OCI-LY7 (cell line): ENCODE data around the gene GALNTL6. TPM values are rescaled to one million over a fixed set of nuclear protein-coding genes. Genes with fewer than 3 reads are reported as not detected.

Experiments used
- BruUV-seq: library from RNA; stranded (reverse); fragments of 400-500 nt; replicated peaks from 2 replicates; lab custom pipeline; 2021; lab: Mats Ljungman, UMichigan
- CTCF ChIA-PET: fragments of 300-600 bp; sonication (Branson Sonifier 250); formaldehyde crosslinking; loops from one replicate; lab custom pipeline; 2022; ENCODE audit warnings: antibody characterized with exemption; ENCODE audit not compliant: unreplicated experiment; lab: Charles Lee
- POLR2A ChIA-PET: fragments of 300-600 bp; sonication (Branson Sonifier 250); formaldehyde crosslinking; loops from one replicate; lab custom pipeline; 2022; ENCODE audit warnings: antibody characterized with exemption; lab: Charles Lee
- DNase-seq: peaks from one replicate; pipeline ENCODE4 v3.0.0-alpha.2; 2015; ENCODE audit warnings: low spot score
- H2AFZ ChIP-seq: fragments of 200-600 bp; sonication (generic), shearing (Covaris generic); 2 replicates; pipeline ENCODE4 v1.6.1; 2014; ENCODE audit warnings: mild to moderate bottlenecking, antibody characterized with exemption, low read length, moderate library complexity
- H3K27ac ChIP-seq: fragments of 200-600 bp; sonication (generic); 2 replicates; pipeline ENCODE4 v1.5.1; 2014; ENCODE audit warnings: mixed run types, low read depth, mild to moderate bottlenecking, moderate library complexity, low read length, inconsistent platforms; ENCODE audit not compliant: poor library complexity, severe bottlenecking
- H3K36me3 ChIP-seq: fragments of 200-600 bp; sonication (generic); 2 replicates; pipeline ENCODE4 v1.6.1; 2014; ENCODE audit warnings: mild to moderate bottlenecking, antibody characterized with exemption, low read length, moderate library complexity, mixed read lengths; ENCODE audit not compliant: insufficient read depth
- H3K4me1 ChIP-seq: fragments of 200-600 bp; sonication (generic); 2 replicates; pipeline ENCODE4 v1.5.1; 2014; ENCODE audit warnings: mild to moderate bottlenecking, low read length; ENCODE audit not compliant: insufficient read depth, poor library complexity, severe bottlenecking
- H3K4me2 ChIP-seq: fragments of 200-600 bp; sonication (generic); 2 replicates; pipeline ENCODE4 v1.6.1; 2014; ENCODE audit warnings: mild to moderate bottlenecking, low read length
- H3K4me3 ChIP-seq: fragments of 200-600 bp; sonication (generic); 2 replicates; pipeline ENCODE4 v1.5.1; 2014; ENCODE audit warnings: mild to moderate bottlenecking, low read depth, low read length; ENCODE audit not compliant: poor library complexity, severe bottlenecking
- H3K79me2 ChIP-seq: fragments of 200-600 bp; sonication (generic); 2 replicates; pipeline ENCODE4 v1.6.1; 2016; ENCODE audit warnings: low read depth, mild to moderate bottlenecking, low read length, moderate library complexity, mixed read lengths; ENCODE audit not compliant: insufficient read depth
- H3K9me2 ChIP-seq: fragments of 200-600 bp; sonication (generic); 2 replicates; pipeline ENCODE4 v1.6.1; 2016; ENCODE audit warnings: mild to moderate bottlenecking, low read length, mixed read lengths; ENCODE audit not compliant: insufficient read depth
- H3K9me3 ChIP-seq: fragments of 200-600 bp; sonication (generic); 2 replicates; pipeline ENCODE4 v1.6.1; 2014; ENCODE audit warnings: mild to moderate bottlenecking, mixed run types, low read length, mixed read lengths
- H4K20me1 ChIP-seq: fragments of 200-600 bp; sonication (generic); 2 replicates; pipeline ENCODE4 v1.6.1; 2014; ENCODE audit warnings: mild to moderate bottlenecking, antibody characterized with exemption, low read length, moderate library complexity, mixed read lengths; ENCODE audit not compliant: insufficient read depth
- CTCF ChIP-seq: fragments of 200-600 bp; sonication (generic); conservative IDR thresholded peaks from 2 replicates; pipeline ENCODE4 v1.5.1; 2014; ENCODE audit warnings: mild to moderate bottlenecking, antibody characterized with exemption, low read length, moderate library complexity, mixed read lengths
- EZH2phosphoT487 ChIP-seq: fragments of 200-600 bp; sonication (generic); IDR thresholded peaks from 2 replicates; pipeline ENCODE4 v1.6.1; 2018; ENCODE audit warnings: low read depth, borderline replicate concordance, mild to moderate bottlenecking, mixed run types, antibody characterized with exemption, low read length, moderate library complexity, mixed read lengths
- intact Hi-C: fragments of 100-400 bp; cut with micrococcal nuclease; formaldehyde crosslinking; loops from one replicate; pipeline ENCODE4 v1.10.0; 2022; ENCODE audit not compliant: unreplicated experiment
- total RNA-seq, 2 experiments: library from RNA; depleted of rRNA in 1 of 2; stranded (reverse); fragments of >200 nt in 1 of 2; shearing (Covaris generic) in 1 of 2; gene quantifications; 2 replicates each; pipeline ENCODE4 v1.2.3, GENCODE V29; 2014 to 2022

GALNTL6 gene
- total RNA-seq, 2 experiments from 2014 or later = not detected

GRCh38 chr4:172826346-172826745 lies 1013.1 kb downstream of the GALNTL6 start:
- BruUV-seq = no TSS peak
- Histone ChIP-seq H3K36me3 (no peaks in the 10 kb centered on the region), H3K9me3 (no peaks in the 10 kb centered on the region), H3K9me2 (no peaks in the 10 kb centered on the region), H4K20me1 (no peaks in the 10 kb centered on the region), H2AFZ (no peak overlapping the region), H3K4me2 (no peak overlapping the region), H3K27ac (no peak overlapping the region), H3K79me2 (no peaks in the 10 kb centered on the region), H3K4me3 (no peak overlapping the region), H3K4me1 (no peaks in the 10 kb centered on the region)
- intact Hi-C loops = no loop called here
- ChIA-PET POLR2A (no interaction called here), CTCF (no interaction called here)
- TF ChIP-seq EZH2phosphoT487 (no peak), CTCF (no peak)
- DNase-seq = no peak

GRCh38 chr4:172826861-172827260 lies 1013.7 kb downstream of the GALNTL6 start:
- Histone ChIP-seq H3K4me3 (no peak overlapping the region), H3K27ac (no peak overlapping the region), H3K4me2 (no peak overlapping the region), H3K4me1 (no peaks in the 10 kb centered on the region), H3K79me2 (no peaks in the 10 kb centered on the region), H3K36me3 (no peaks in the 10 kb centered on the region), H3K9me2 (no peaks in the 10 kb centered on the region), H2AFZ (no peak overlapping the region), H3K9me3 (no peaks in the 10 kb centered on the region), H4K20me1 (no peaks in the 10 kb centered on the region)
- no peak for DNase-seq
- intact Hi-C loops = no loop called here
- ChIA-PET POLR2A (no interaction called here), CTCF (no interaction called here)
- BruUV-seq = no TSS peak
- no peak for TF ChIP-seq EZH2phosphoT487
- TF ChIP-seq CTCF = no peak

DNA sequence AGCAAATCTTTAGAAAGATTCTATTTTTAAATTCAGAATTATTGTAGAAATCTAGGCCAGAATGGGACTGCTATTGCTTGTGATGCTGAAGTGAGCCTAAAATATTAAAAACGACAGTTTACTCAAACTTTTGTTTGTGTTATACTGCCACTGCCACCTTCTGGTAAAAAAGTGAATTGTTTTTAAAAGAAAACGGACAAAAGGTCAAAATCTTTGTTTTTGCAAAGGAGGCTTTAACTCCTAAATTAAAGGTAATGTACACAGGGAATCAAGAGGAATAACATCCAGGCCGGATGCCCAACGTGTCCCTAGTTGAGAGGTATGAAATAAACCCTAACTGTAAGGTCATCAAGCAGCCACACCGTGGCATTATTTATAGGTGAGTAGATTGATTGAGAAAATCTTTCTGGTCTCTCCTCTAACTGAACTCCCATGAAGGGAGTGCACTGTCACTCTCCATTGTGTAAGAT lies 1017.1 kb downstream of the GALNTL6 start:
- no peaks in the 10 kb centered on the region for H3K9me3 ChIP-seq
- no TSS peak for BruUV-seq
- no peaks in the 10 kb centered on the region for H3K79me2 ChIP-seq
- no peak overlapping the region for H2AFZ ChIP-seq
- TF ChIP-seq EZH2phosphoT487 (no peak), CTCF (peak; percentile 91)
- no peak overlapping the region for H3K27ac ChIP-seq
- H3K4me3 ChIP-seq = no peak overlapping the region
- no peaks in the 10 kb centered on the region for H4K20me1 ChIP-seq
- no peak overlapping the region for H3K4me2 ChIP-seq
- H3K4me1 ChIP-seq = no peaks in the 10 kb centered on the region
- POLR2A ChIA-PET = no interaction called here
- CTCF ChIA-PET = no interaction called here
- intact Hi-C loops = loop anchor here (10.0 kb wide), 1 partner anchor 626 kb away; no protein-coding TSS in a partner anchor
- peak; percentile 43 for DNase-seq
- H3K36me3 ChIP-seq = no peaks in the 10 kb centered on the region
- H3K9me2 ChIP-seq = no peaks in the 10 kb centered on the region
